Activated T-cell treated with anti-CD3 and anti-CD28 coated beads, Interleukin-2, amount 50 U/mL, for 72 hours (primary cell): Measurements from ENCODE around the gene KIF16B. TPM values are rescaled to one million over a fixed set of nuclear protein-coding genes. Genes with fewer than 3 reads are reported as not detected.
"Not testable (repeated sequence)": the region's sequence is repeated elsewhere in the genome, so short reads cannot be mapped to it uniquely, and the experiment has no call there.

ENCODE experiments used
- ATAC-seq, 2 donors: fragments of 150-1000 bp; cut with Tn5 transposase; replicated peaks in 1 of 2; 2 replicates each; pipeline ENCODE4 v1.10.0; 2021; ENCODE audit warnings: moderate library complexity in 2 of 2, mild to moderate bottlenecking in 1 of 2
- DNase-seq, 2 donors: peaks; one replicate each; pipeline ENCODE4 v3.0.0; 2021 to 2022; ENCODE audit warnings: mixed read lengths in 1 of 2
- H3K27ac Mint-ChIP-seq: one replicate; pipeline ENCODE4 v1.8.0; 2022; ENCODE audit warnings: mild to moderate bottlenecking, moderate library complexity, mixed read lengths
- H3K27me3 Mint-ChIP-seq: one replicate; pipeline ENCODE4 v1.8.0; 2022; ENCODE audit warnings: low read depth, mixed read lengths
- H3K36me3 Mint-ChIP-seq, 2 donors: one replicate each; pipeline ENCODE4 v1.8.0; 2022; ENCODE audit warnings: mixed read lengths in 2 of 2, mild to moderate bottlenecking in 1 of 2; ENCODE audit not compliant: insufficient read depth in 2 of 2
- H3K4me1 Mint-ChIP-seq: one replicate; pipeline ENCODE4 v1.8.0; 2022; ENCODE audit warnings: low read depth, mixed read lengths
- H3K4me3 Mint-ChIP-seq, 2 donors: one replicate each; pipeline ENCODE4 v1.8.0; 2022; ENCODE audit warnings: mild to moderate bottlenecking in 2 of 2, mixed read lengths in 2 of 2, moderate library complexity in 2 of 2
- H3K9me3 Mint-ChIP-seq, 2 donors: one replicate each; pipeline ENCODE4 v1.8.0; 2022; ENCODE audit warnings: mixed read lengths in 2 of 2
- total RNA-seq, 2 donors: library from RNA; stranded (reverse); gene quantifications; one replicate each; pipeline ENCODE4 v1.2.3, GENCODE V29; 2022

The KIF16B gene
- total RNA-seq, 2 donors from 2014 or later = 6.0 to 7.3 TPM

- H3K36me3 Mint-ChIP-seq, DNase-seq, H3K9me3 Mint-ChIP-seq, ATAC-seq, H3K27me3 Mint-ChIP-seq, H3K27ac Mint-ChIP-seq, H3K4me3 Mint-ChIP-seq, H3K4me1 Mint-ChIP-seq: not testable (repeated sequence)
Observed at GRCh38 chr20:16519673-16520072, 53.6 kb downstream of the KIF16B start.

- Mint-ChIP-seq H3K9me3 (no peaks in the 10 kb centered on the region), H3K36me3 (no peaks in the 10 kb centered on the region), H3K27me3 (no peaks in the 10 kb centered on the region), H3K4me3 (no peak overlapping the region), H3K4me1 (no peaks in the 10 kb centered on the region), H3K27ac (no peak overlapping the region)
- ATAC-seq (no peak), DNase-seq (no peak)
Observed at GRCh38 chr20:16518784-16519084, 54.5 kb downstream of the KIF16B start.

GRCh38 chr20:16517946-16518783 lies 55.1 kb downstream of the KIF16B start:
- H3K27ac Mint-ChIP-seq = no peak overlapping the region
- no peaks in the 10 kb centered on the region for H3K9me3 Mint-ChIP-seq

GRCh38 chr20:16516794-16517193 lies 56.5 kb downstream of the KIF16B start:
- DNase-seq = no peak
- H3K4me1 Mint-ChIP-seq = no peaks in the 10 kb centered on the region
- no peak overlapping the region for H3K27ac Mint-ChIP-seq
- no peaks in the 10 kb centered on the region for H3K9me3 Mint-ChIP-seq
- H3K36me3 Mint-ChIP-seq = peaks cover 0 to 1% of the 10 kb centered on the region in 2 donors
- H3K27me3 Mint-ChIP-seq = no peaks in the 10 kb centered on the region
- no peak for ATAC-seq
- no peak overlapping the region for H3K4me3 Mint-ChIP-seq

More at GRCh38 chr20:16517946-16518783, 55.1 kb downstream of the KIF16B start:
- no peak overlapping the region for H3K4me3 Mint-ChIP-seq
- H3K36me3 Mint-ChIP-seq = peaks cover 0 to 1% of the 10 kb centered on the region in 2 donors
- H3K27me3 Mint-ChIP-seq = no peaks in the 10 kb centered on the region
- H3K4me1 Mint-ChIP-seq = no peaks in the 10 kb centered on the region
- no peak for ATAC-seq
- DNase-seq = peak; percentile 10 to 14

GRCh38 chr20:16515046-16515445 lies 58.2 kb downstream of the KIF16B start:
- DNase-seq (no peak), ATAC-seq (no peak)
- no peaks in the 10 kb centered on the region for H3K27me3 Mint-ChIP-seq
- no peak overlapping the region for H3K4me3 Mint-ChIP-seq
- H3K4me1 Mint-ChIP-seq = no peaks in the 10 kb centered on the region
- no peaks in the 10 kb centered on the region for H3K9me3 Mint-ChIP-seq
- H3K27ac Mint-ChIP-seq = no peak overlapping the region
- H3K36me3 Mint-ChIP-seq = peaks cover 0 to 1% of the 10 kb centered on the region in 2 donors

GRCh38 chr20:16514140-16514539 lies 59.1 kb downstream of the KIF16B start:
- no peaks in the 10 kb centered on the region for H3K4me1 Mint-ChIP-seq
- H3K27me3 Mint-ChIP-seq = no peaks in the 10 kb centered on the region
- DNase-seq (no peak), ATAC-seq (no peak)
- peak overlapping the region; percentile 15 for H3K27ac Mint-ChIP-seq
- H3K36me3 Mint-ChIP-seq = peaks cover 0 to 1% of the 10 kb centered on the region in 2 donors
- H3K4me3 Mint-ChIP-seq = no peak overlapping the region
- no peaks in the 10 kb centered on the region for H3K9me3 Mint-ChIP-seq

- Mint-ChIP-seq H3K4me1 (no peaks in the 10 kb centered on the region), H3K27ac (no peak overlapping the region), H3K9me3 (no peaks in the 10 kb centered on the region), H3K27me3 (no peaks in the 10 kb centered on the region), H3K36me3 (no peaks in the 10 kb centered on the region), H3K4me3 (no peak overlapping the region)
- ATAC-seq (no peak), DNase-seq (no peak)
Observed at GRCh38 chr20:16505894-16506293, 67.4 kb downstream of the KIF16B start.

- DNase-seq (no peak), ATAC-seq (no peak)
- Mint-ChIP-seq H3K4me3 (no peak overlapping the region), H3K36me3 (peaks cover 0 to 3% of the 10 kb centered on the region in 2 donors), H3K4me1 (no peaks in the 10 kb centered on the region), H3K9me3 (no peaks in the 10 kb centered on the region), H3K27me3 (no peaks in the 10 kb centered on the region), H3K27ac (no peak overlapping the region)
Observed at GRCh38 chr20:16501301-16501700, 71.9 kb downstream of the KIF16B start.

GRCh38 chr20:16500197-16500596 lies 73.1 kb downstream of the KIF16B start:
- ATAC-seq (no peak), DNase-seq (no peak)
- no peak overlapping the region for H3K27ac Mint-ChIP-seq
- H3K36me3 Mint-ChIP-seq = peaks cover 0 to 3% of the 10 kb centered on the region in 2 donors
- no peaks in the 10 kb centered on the region for H3K9me3 Mint-ChIP-seq
- H3K4me3 Mint-ChIP-seq = no peak overlapping the region
- H3K4me1 Mint-ChIP-seq = no peaks in the 10 kb centered on the region
- H3K27me3 Mint-ChIP-seq = no peaks in the 10 kb centered on the region

- H3K27me3 Mint-ChIP-seq = no peaks in the 10 kb centered on the region
- no peak overlapping the region for H3K4me3 Mint-ChIP-seq
- H3K27ac Mint-ChIP-seq = no peak overlapping the region
- DNase-seq (no peak), ATAC-seq (no peak)
- peaks cover 0 to 4% of the 10 kb centered on the region in 2 donors for H3K36me3 Mint-ChIP-seq
- no peaks in the 10 kb centered on the region for H3K4me1 Mint-ChIP-seq
- H3K9me3 Mint-ChIP-seq = no peaks in the 10 kb centered on the region
Observed at GRCh38 chr20:16498526-16499253, 74.6 kb downstream of the KIF16B start.

- H3K4me3 Mint-ChIP-seq = no peak overlapping the region
- no peaks in the 10 kb centered on the region for H3K27me3 Mint-ChIP-seq
- no peaks in the 10 kb centered on the region for H3K4me1 Mint-ChIP-seq
- peaks cover 0 to 4% of the 10 kb centered on the region in 2 donors for H3K36me3 Mint-ChIP-seq
- H3K9me3 Mint-ChIP-seq = no peaks in the 10 kb centered on the region
- H3K27ac Mint-ChIP-seq = no peak overlapping the region
- ATAC-seq (no peak), DNase-seq (no peak)
Observed at GRCh38 chr20:16497896-16498295, 75.4 kb downstream of the KIF16B start.

- Mint-ChIP-seq H3K9me3 (no peaks in the 10 kb centered on the region), H3K27ac (no peak overlapping the region), H3K4me3 (no peak overlapping the region), H3K36me3 (peaks cover 0 to 4% of the 10 kb centered on the region in 2 donors), H3K27me3 (no peaks in the 10 kb centered on the region), H3K4me1 (no peaks in the 10 kb centered on the region)
- ATAC-seq (no peak), DNase-seq (no peak)
Observed at GRCh38 chr20:16493486-16493885, 79.8 kb downstream of the KIF16B start.

GRCh38 chr20:16491294-16491905 lies 81.8 kb downstream of the KIF16B start:
- H3K9me3 Mint-ChIP-seq = no peaks in the 10 kb centered on the region
- DNase-seq (no peak), ATAC-seq (no peak)
- H3K4me3 Mint-ChIP-seq = no peak overlapping the region
- peaks cover 0 to 1% of the 10 kb centered on the region in 2 donors for H3K36me3 Mint-ChIP-seq
- no peaks in the 10 kb centered on the region for H3K4me1 Mint-ChIP-seq
- H3K27me3 Mint-ChIP-seq = no peaks in the 10 kb centered on the region
- no peak overlapping the region for H3K27ac Mint-ChIP-seq
